AG09309 (cell line): ENCODE results near the gene IFIT1.

Source experiments
- DNase-seq: peaks from one replicate; pipeline ENCODE4 v3.0.0-alpha.2; 2010; ENCODE audit warnings: low read depth
- H3K4me3 ChIP-seq: 2 replicates; pipeline ENCODE4 v1.5.1; 2011; ENCODE audit warnings: mild to moderate bottlenecking, low read depth, low read length, moderate library complexity; ENCODE audit not compliant: control insufficient read depth
- TF ChIP-seq, protein P1 (sequence below): IDR thresholded peaks from 2 replicates; pipeline ENCODE4 v1.5.1; 2011; ENCODE audit warnings: mild to moderate bottlenecking, low read depth, low read length, inconsistent platforms; ENCODE audit not compliant: insufficient read depth, control insufficient read depth; ENCODE audit errors: missing control alignments

The IFIT1 gene

DNA sequence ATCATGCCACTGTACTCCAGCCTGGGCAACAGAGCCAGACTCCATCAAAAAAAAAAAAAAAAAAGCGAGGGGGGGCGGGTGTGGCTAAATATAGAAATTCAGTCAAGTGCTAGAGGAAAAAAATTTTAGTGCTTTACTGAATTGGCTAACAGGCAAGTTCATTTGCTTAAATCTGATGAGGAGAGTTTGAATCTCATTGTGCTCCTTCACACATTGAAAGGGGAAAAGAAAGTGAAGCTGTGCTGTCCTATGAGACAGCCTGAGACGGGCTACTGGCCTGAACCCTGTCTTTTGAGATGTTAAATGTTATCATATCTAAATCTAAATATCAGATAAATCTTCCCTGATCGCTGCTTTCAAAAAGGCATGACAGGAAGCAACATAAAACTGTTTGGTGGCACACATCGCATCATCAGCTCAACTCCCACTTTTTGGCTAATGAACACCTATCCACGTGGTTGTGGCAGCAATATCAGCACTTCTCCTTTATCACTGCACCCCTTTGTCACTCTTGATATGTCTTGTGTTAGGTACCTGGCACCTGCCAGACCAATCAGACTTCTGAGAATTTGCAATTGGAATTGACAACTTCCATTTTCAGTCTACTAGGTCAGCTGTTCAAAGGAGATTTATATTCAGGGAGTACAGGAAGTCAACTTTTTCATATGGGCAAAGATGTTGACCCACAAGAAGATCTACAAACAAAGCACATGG lies 28.5 kb upstream of the IFIT1 start:
- H3K4me3 ChIP-seq = no peak overlapping the region
- no peak for DNase-seq
- TF ChIP-seq, protein P1, sequence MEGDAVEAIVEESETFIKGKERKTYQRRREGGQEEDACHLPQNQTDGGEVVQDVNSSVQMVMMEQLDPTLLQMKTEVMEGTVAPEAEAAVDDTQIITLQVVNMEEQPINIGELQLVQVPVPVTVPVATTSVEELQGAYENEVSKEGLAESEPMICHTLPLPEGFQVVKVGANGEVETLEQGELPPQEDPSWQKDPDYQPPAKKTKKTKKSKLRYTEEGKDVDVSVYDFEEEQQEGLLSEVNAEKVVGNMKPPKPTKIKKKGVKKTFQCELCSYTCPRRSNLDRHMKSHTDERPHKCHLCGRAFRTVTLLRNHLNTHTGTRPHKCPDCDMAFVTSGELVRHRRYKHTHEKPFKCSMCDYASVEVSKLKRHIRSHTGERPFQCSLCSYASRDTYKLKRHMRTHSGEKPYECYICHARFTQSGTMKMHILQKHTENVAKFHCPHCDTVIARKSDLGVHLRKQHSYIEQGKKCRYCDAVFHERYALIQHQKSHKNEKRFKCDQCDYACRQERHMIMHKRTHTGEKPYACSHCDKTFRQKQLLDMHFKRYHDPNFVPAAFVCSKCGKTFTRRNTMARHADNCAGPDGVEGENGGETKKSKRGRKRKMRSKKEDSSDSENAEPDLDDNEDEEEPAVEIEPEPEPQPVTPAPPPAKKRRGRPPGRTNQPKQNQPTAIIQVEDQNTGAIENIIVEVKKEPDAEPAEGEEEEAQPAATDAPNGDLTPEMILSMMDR = no peak

- TF ChIP-seq, protein P1 = no peak
- no peak for DNase-seq
- H3K4me3 ChIP-seq = no peak overlapping the region
Measured at GRCh38 chr10:89364531-89364930, 27.9 kb upstream of the IFIT1 start.

- no peak for DNase-seq
- H3K4me3 ChIP-seq = no peak overlapping the region
- TF ChIP-seq, protein P1 = no peak
Measured at GRCh38 chr10:89367529-89367928, 24.9 kb upstream of the IFIT1 start.

DNA sequence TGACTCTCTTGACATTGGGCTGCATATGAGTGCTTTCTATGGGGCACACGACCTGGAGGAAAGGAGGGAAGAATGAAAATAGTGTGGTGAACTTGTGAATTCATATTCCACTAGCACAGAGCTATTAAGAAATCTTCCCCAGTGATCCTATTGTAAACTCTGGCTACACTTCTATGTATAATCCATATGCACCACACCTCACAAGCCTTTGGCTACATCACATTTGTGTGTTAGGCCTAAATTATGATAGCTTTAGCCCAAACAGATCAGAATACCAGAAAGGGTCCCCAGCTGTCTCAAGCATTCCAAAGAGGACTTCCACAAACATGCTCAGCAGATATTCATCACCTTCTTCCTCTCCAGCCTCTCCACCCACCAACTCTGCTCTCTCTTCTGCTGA lies 24.3 kb upstream of the IFIT1 start:
- TF ChIP-seq, protein P1 = no peak
- no peak overlapping the region for H3K4me3 ChIP-seq
- no peak for DNase-seq

DNA sequence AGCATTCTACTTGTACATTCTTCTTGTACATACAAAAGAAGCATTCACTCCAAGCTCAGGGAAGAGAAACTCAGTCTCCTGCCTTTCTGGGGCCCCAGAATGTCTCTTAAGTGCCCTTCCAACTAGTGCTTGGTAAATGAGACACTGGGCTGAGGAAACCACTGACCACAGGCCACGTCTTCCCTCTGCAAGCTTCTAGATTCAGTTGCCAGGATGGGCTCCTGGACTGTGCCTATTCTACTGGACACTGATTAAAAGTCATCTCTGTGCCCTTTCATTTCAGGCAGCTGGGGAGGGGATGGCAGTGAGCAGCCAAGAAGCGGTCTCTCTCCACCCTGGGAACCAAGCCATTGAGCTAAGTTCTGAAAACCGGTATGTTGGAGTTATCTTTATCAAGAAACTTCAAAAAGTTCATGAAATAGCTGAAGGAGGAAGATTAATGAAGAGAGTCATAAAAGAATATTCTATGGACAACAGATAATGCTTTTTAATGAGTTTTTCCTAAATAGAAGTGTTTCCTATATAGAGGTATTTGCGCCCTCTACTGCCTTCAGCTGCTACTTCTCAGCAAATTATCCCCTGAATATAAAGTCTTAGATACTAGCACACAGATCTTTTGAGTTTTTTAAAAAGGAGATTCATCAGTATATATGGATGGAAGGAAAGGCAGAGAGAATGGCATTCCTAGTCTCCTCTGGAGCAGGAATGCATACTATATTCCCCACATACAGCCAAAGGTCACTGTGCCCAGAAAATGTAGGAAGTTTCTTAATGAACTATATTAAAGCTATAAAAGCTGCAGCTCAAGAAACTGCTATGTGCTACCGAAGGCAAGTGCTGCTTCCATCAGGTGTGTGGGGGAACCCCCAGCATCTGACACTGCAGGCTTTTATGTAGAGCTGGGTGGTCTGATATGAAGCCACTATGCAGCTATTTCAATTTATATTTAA lies 23.0 kb upstream of the IFIT1 start:
- TF ChIP-seq, protein P1 = peak; percentile 63
- DNase-seq = no peak
- H3K4me3 ChIP-seq = no peak overlapping the region

DNA sequence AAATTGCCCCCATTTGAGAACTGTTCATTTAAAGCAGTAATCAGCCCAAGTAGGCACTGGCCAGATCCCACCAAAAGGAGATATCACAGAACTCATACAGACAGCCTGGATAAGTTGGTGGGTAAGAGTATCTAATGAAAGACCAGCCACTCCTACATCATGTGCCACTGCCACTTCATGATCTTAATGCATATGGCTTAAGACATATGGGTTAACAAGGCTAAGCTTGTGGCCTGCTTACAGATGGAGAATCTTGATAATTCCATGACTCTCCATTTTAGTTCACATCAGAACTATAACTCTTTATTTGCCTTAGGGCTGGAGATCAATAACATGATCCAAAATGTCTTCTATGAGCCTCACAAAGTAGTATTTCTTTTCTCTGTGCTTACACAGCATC lies 21.3 kb upstream of the IFIT1 start:
- TF ChIP-seq, protein P1 = no peak
- no peak overlapping the region for H3K4me3 ChIP-seq
- DNase-seq = no peak
